ENCODE measurements around the gene LRP1-AS. TPM values are rescaled to one million over a fixed set of nuclear protein-coding genes. Genes with fewer than 3 reads are reported as not detected.

LRP1-AS gene
- total RNA-seq, 2 donors from 2014 or later: not detected

DNA sequence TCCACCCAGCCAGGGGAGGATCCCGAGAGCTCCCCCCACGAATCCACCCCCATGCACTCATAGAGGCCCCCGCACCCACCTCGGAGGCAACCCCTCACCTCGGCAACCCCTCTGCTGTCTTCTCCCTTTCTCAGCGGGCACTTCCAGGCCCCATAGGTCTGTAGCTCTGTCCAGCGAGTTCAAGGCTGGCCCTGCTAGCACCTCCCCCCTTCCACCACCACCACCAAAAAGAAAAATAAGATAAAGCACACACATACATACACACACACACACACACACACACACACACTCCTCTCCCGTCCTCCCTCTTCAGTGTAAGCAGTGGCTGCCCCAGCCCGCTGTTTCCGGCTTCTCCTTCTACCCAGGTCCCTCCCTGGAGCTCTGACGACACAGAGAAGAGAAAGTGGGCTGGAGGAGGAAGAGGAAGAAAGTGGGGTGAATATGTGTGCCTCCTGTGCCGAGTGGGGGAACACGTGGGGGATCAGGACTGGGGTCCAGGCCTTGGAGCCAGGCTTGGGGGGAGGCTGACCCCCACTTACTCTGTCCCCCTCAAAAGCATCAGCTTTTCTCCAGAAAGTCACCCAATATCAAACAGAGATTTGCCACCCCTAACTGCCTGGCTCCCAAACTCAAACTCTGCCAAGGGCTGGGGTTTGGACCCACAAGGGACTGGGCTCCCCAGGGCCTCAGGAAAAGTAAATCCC lies 36.2 kb downstream of the LRP1-AS start, which contains the start of gene STAT6:
TSS of gene STAT6 (minus strand) at position 332 of the 704 bp plus-strand sequence. CDS start 3,084 bp downstream, outside the sequence.
- H3K4me1 ChIP-seq (replicated peaks): peaks cover 5% of the 10 kb centered on the region

DNA sequence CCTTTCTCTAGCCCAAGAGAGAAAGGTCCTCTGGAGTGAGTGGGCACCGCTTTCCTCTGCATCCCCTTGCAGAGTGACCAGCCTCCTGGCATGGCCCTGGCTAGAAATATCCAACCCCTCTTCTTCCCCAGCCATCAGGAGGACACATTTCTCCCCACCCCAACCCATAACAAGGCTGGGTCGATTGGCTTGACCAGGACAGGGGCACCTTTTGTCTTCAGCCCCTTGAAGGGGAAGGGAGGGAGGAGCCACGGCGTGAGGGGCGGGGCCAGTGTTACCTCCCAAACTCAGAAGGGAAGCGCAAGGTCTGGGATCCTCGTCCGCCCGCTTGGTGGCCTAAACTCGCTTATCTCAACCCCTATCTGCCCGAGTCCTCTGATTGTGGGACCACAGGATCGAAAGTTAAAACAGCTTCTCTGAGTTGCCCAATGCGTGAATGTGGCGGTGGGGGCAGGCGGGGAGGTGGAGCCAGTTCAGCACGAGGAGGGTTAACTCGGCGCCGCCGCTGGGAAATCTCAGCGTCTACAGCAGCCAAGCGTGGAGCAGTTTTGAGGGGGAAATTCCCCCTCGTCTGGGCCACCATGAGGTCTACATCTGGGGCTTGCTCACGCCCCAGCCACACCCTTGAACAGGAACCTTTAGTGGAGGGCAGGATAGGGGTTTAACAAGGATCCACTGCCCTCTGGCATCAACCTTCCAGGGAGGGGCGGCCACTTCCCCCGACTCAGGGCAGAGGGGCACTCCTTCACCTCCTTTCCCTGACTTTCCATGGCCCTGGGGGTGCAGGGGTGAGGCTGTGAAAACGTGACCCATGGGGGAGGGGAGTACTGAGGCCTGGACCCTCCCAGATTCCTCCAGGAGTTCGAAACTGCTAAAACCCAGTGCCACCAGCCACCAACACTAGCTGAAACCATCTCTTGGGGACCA lies 37.1 kb downstream of the LRP1-AS start:
- intact Hi-C loops (cut with DNase I): loop anchor here (2.0 kb wide), 1 partner anchor 16 kb away; no protein-coding TSS in a partner anchor
- DNase-seq (ENCODE audit: low spot score): peak; percentile 72
- Histone ChIP-seq H3K9me3 (no peaks in the 10 kb centered on the region), H3K4me3 (peak overlapping the region; percentile 47 to 54), H3K27me3 (replicated peaks; ENCODE audit: insufficient read depth) (no peaks in the 10 kb centered on the region), H3K36me3 (peaks cover 8 to 10% of the 10 kb centered on the region in 2 donors), H3K4me1 (replicated peaks) (peaks cover 5% of the 10 kb centered on the region), H3K27ac (peak overlapping the region; percentile 100)
- WGBS: 3% methylated on average over 27 of the region's 28 CpGs
- TF ChIP-seq POLR2AphosphoS5 (IDR thresholded peaks at IDR 0.05) (peak; percentile 82), POLR2A (IDR thresholded peaks at IDR 0.05) (peak; percentile 84)
- TF ChIP-seq, protein P1, sequence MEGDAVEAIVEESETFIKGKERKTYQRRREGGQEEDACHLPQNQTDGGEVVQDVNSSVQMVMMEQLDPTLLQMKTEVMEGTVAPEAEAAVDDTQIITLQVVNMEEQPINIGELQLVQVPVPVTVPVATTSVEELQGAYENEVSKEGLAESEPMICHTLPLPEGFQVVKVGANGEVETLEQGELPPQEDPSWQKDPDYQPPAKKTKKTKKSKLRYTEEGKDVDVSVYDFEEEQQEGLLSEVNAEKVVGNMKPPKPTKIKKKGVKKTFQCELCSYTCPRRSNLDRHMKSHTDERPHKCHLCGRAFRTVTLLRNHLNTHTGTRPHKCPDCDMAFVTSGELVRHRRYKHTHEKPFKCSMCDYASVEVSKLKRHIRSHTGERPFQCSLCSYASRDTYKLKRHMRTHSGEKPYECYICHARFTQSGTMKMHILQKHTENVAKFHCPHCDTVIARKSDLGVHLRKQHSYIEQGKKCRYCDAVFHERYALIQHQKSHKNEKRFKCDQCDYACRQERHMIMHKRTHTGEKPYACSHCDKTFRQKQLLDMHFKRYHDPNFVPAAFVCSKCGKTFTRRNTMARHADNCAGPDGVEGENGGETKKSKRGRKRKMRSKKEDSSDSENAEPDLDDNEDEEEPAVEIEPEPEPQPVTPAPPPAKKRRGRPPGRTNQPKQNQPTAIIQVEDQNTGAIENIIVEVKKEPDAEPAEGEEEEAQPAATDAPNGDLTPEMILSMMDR (IDR thresholded peaks at IDR 0.05): peak in 1 of 4 experiments; percentile 24

More for the DNA sequence above, 36.2 kb downstream of the LRP1-AS start, which contains the start of gene STAT6:
- DNase-seq (ENCODE audit: low spot score): peak; percentile 84
- Histone ChIP-seq H3K36me3 (peaks cover 3 to 8% of the 10 kb centered on the region in 2 donors), H3K9me3 (no peaks in the 10 kb centered on the region), H3K27ac (peak within 1 kb of the TSS; percentile 100), H3K27me3 (replicated peaks; ENCODE audit: insufficient read depth) (no peaks in the 10 kb centered on the region), H3K4me3 (peak within 1 kb of the TSS; percentile 47 to 54)
- intact Hi-C loops (cut with DNase I): loop anchor here (2.0 kb wide), 1 partner anchor 16 kb away; no protein-coding TSS in a partner anchor
- under 1% methylated on average over 13 of the region's 13 CpGs for WGBS
- TF ChIP-seq POLR2A (IDR thresholded peaks at IDR 0.05) (peak; percentile 79), POLR2AphosphoS5 (IDR thresholded peaks at IDR 0.05) (no peak)
- TF ChIP-seq, protein P1 (IDR thresholded peaks at IDR 0.05): no peak

DNA sequence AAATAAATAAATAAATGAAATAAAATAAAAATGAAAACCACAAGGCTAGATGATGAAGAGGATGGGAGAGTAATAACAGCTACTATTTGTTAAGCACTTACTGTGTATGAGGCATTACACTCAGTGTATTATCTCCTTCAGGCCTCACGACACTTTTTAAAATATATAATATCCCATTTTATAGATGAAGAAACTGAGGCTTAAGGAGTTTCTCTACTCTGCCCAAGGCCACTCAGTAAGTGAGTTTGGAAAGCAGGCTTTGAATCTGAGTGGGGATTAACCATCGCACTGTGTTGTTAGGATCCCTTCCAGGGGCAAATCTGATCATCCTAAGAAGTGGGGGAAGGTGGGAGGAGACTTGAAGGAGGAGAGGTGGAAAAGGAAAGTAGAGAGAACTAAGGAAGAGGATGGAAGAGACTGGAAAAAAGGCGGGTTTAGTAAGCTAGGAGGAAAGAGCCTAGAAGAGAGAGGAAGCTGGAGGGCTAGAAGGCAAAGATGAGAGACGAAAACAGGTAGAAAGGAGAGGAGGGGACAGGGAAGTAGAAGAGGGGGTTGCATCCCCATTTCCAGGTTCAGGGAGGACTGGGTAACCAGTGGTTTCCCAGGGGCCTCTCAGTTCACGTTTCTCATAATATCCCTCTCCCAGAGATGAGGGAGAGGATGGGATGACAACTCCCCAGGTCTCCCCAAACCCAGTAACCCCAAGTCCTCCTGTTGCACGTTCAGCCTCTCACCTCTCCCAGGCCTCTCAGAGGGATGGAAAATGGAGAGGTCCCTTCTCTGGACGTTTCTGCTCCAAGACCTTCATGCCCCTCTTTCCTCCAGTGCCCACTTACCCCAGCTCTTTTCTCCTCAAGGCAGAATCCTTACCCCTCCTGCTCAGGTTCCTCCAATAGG lies 38.0 kb downstream of the LRP1-AS start:
- no peaks in the 10 kb centered on the region for H3K27me3 ChIP-seq (replicated peaks; ENCODE audit: insufficient read depth)
- peaks cover 8 to 17% of the 10 kb centered on the region in 2 donors for H3K36me3 ChIP-seq
- 47% methylated on average over 7 of the region's 7 CpGs for WGBS
- intact Hi-C loops (cut with DNase I): loop anchor here (2.0 kb wide), 1 partner anchor 15 kb away; no protein-coding TSS in a partner anchor
- H3K4me3 ChIP-seq: peak overlapping the region; percentile 47 to 54
- TF ChIP-seq POLR2AphosphoS5 (IDR thresholded peaks at IDR 0.05) (no peak), POLR2A (IDR thresholded peaks at IDR 0.05) (no peak)
- TF ChIP-seq, protein P1 (IDR thresholded peaks at IDR 0.05): no peak
- peak overlapping the region; percentile 100 for H3K27ac ChIP-seq
- no peak for DNase-seq (ENCODE audit: low spot score)
- H3K9me3 ChIP-seq: no peaks in the 10 kb centered on the region
- peaks cover 5% of the 10 kb centered on the region for H3K4me1 ChIP-seq (replicated peaks)

DNA sequence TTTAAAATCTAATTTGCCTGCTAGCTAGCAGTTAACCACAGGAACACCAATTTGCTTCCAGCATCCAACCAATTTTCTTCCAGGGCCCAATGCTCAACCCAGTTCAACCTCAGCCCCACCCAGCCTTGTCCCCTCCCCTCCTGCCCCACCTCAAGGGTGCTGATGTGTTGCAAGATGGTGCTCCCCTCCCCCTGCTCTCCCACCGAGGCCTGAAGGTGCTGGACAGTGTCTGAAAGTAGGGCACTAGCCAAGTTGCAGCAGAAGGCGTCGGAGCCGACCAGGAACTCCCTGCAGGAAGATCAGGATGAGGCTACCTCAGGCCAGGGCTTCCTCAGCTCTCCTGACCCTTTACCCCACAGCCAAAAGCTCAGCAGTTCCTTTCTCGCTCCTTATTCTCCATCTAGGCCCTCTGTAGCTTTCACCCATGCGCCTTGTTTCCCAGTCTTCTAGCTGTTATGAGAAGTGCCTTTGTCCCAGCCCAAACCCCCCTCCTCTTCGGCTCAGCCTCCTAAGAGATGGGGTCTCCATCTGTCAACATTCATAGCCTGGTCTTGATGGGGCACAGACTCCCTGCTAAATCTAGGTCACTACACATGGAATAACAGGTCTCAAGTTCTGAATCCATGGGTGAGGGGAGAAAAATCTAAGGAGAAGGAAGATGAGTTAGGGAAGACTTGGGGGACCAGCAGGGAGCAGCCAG lies 39.8 kb downstream of the LRP1-AS start:
- peaks cover 5% of the 10 kb centered on the region for H3K4me1 ChIP-seq (replicated peaks)
- no peak overlapping the region for H3K27ac ChIP-seq
- 65% methylated on average over 7 of the region's 7 CpGs for WGBS
- H3K9me3 ChIP-seq: no peaks in the 10 kb centered on the region
- intact Hi-C loops (cut with DNase I): no loop called here
- DNase-seq (ENCODE audit: low spot score): no peak
- no peak overlapping the region for H3K4me3 ChIP-seq
- H3K36me3 ChIP-seq: peaks cover 8 to 23% of the 10 kb centered on the region in 2 donors
- TF ChIP-seq POLR2AphosphoS5 (IDR thresholded peaks at IDR 0.05): no peak
- TF ChIP-seq, protein P1 (IDR thresholded peaks at IDR 0.05): no peak
- no peak for TF ChIP-seq POLR2A (IDR thresholded peaks at IDR 0.05)
- H3K27me3 ChIP-seq (replicated peaks; ENCODE audit: insufficient read depth): no peaks in the 10 kb centered on the region

Data from prostate gland (tissue), 2 donors.